ENCODE results near the gene CPXM1. TPM values are rescaled to one million over a fixed set of nuclear protein-coding genes. Genes with fewer than 3 reads are reported as not detected.

The CPXM1 gene
- total and polyA plus RNA-seq, 2 donors from 2014 or later: 5.2 to 7.1 TPM

- DNase-seq (peak in 4 of 5 donors; percentile 30 to 76 (median 48)), FAIRE-seq (no peak)
- no peak overlapping the region for H3K27ac ChIP-seq (ENCODE audit: low read depth in 2 of 2, low read length in 2 of 2)
- H3K4me1 ChIP-seq (ENCODE audit: control insufficient read depth in 2 of 3, insufficient read depth in 2 of 3, low read depth in 1 of 3, low read length in 3 of 3): peaks cover 0 to 4% (median 0%) of the 10 kb centered on the region in 3 donors
- intact Hi-C loops (cut with DNase I): no loop called here
- no peak overlapping the region for H3K9ac ChIP-seq (ENCODE audit: low read length in 3 of 3)
- peak overlapping the region in 2 of 3 donors; percentile 12 to 29 for H3K4me3 ChIP-seq (ENCODE audit: low read length in 3 of 3)
- no peaks in the 10 kb centered on the region for H3K9me3 ChIP-seq (ENCODE audit: control insufficient read depth in 2 of 3, insufficient read depth in 1 of 3, low read length in 3 of 3)
- TF ChIP-seq CTCF (IDR thresholded peaks at IDR 0.05; ENCODE audit: borderline replicate concordance, extremely low read depth, insufficient read depth): no peak
- H3K27me3 ChIP-seq (ENCODE audit: control insufficient read depth, insufficient read depth, low read length): peaks cover 18% of the 10 kb centered on the region
- no peaks in the 10 kb centered on the region for H3K36me3 ChIP-seq (ENCODE audit: control insufficient read depth in 2 of 3, insufficient read depth in 3 of 3, low read length in 3 of 3)
Measured at GRCh38 chr20:2750491-2751251, 49.8 kb downstream of the CPXM1 start.

GRCh38 chr20:2749951-2750490, 50.4 kb downstream of the CPXM1 start:
- Histone ChIP-seq H3K4me3 (ENCODE audit: low read length in 3 of 3) (no peak overlapping the region), H3K27me3 (ENCODE audit: control insufficient read depth, insufficient read depth, low read length) (peaks cover 18% of the 10 kb centered on the region), H3K36me3 (ENCODE audit: control insufficient read depth in 2 of 3, insufficient read depth in 3 of 3, low read length in 3 of 3) (no peaks in the 10 kb centered on the region), H3K9me3 (ENCODE audit: control insufficient read depth in 2 of 3, insufficient read depth in 1 of 3, low read length in 3 of 3) (no peaks in the 10 kb centered on the region), H3K9ac (ENCODE audit: low read length in 3 of 3) (no peak overlapping the region), H3K4me1 (ENCODE audit: control insufficient read depth in 2 of 3, insufficient read depth in 2 of 3, low read depth in 1 of 3, low read length in 3 of 3) (peaks cover 0 to 4% (median 0%) of the 10 kb centered on the region in 3 donors), H3K27ac (ENCODE audit: low read depth in 2 of 2, low read length in 2 of 2) (no peak overlapping the region)
- peak in 2 of 5 donors; percentile 23 to 53 for DNase-seq
- intact Hi-C loops (cut with DNase I): no loop called here
- no peak for TF ChIP-seq CTCF (IDR thresholded peaks at IDR 0.05; ENCODE audit: borderline replicate concordance, extremely low read depth, insufficient read depth)
- no peak for FAIRE-seq

- no peak for FAIRE-seq
- peak in 1 of 5 donors; percentile 81 for DNase-seq
- intact Hi-C loops (cut with DNase I): no loop called here
Measured at GRCh38 chr20:2749343-2749950, 51.0 kb downstream of the CPXM1 start.

More at GRCh38 chr20:2749343-2749950, 51.0 kb downstream of the CPXM1 start:
- no peaks in the 10 kb centered on the region for H3K9me3 ChIP-seq (ENCODE audit: control insufficient read depth in 2 of 3, insufficient read depth in 1 of 3, low read length in 3 of 3)
- no peak overlapping the region for H3K9ac ChIP-seq (ENCODE audit: low read length in 3 of 3)
- H3K4me3 ChIP-seq (ENCODE audit: low read length in 3 of 3): no peak overlapping the region
- H3K36me3 ChIP-seq (ENCODE audit: control insufficient read depth in 2 of 3, insufficient read depth in 3 of 3, low read length in 3 of 3): no peaks in the 10 kb centered on the region
- no peak for TF ChIP-seq CTCF (IDR thresholded peaks at IDR 0.05; ENCODE audit: borderline replicate concordance, extremely low read depth, insufficient read depth)
- H3K27me3 ChIP-seq (ENCODE audit: control insufficient read depth, insufficient read depth, low read length): peaks cover 18% of the 10 kb centered on the region
- H3K4me1 ChIP-seq (ENCODE audit: control insufficient read depth in 2 of 3, insufficient read depth in 2 of 3, low read depth in 1 of 3, low read length in 3 of 3): peaks cover 0 to 4% (median 0%) of the 10 kb centered on the region in 3 donors
- no peak overlapping the region for H3K27ac ChIP-seq (ENCODE audit: low read depth in 2 of 2, low read length in 2 of 2)

Data from kidney (tissue), 14 donors.